HCT116 (cell line): ENCODE data around the gene XPO1. TPM values are rescaled to one million over a fixed set of nuclear protein-coding genes. Genes with fewer than 3 reads are reported as not detected.

Experiments used
- ATAC-seq: fragments of 200-7000 bp; cut with Tn5 transposase; 2 replicates; pipeline ENCODE4 v1.9.1; 2020; ENCODE audit warnings: mild to moderate bottlenecking, moderate library complexity
- BruUV-seq: library from RNA; stranded (reverse); fragments of 400-500 nt; replicated peaks from 2 replicates; lab custom pipeline; 2021; lab: Mats Ljungman, UMichigan
- CTCF ChIA-PET: fragments of 300-600 bp; sonication (Branson Sonifier 250); formaldehyde crosslinking; loops from one replicate; lab custom pipeline; 2021; ENCODE audit warnings: antibody characterized with exemption; lab: Charles Lee
- POLR2A ChIA-PET: fragments of 300-600, 350-600 bp; sonication (Branson Sonifier 250); formaldehyde crosslinking; loops from one replicate; lab custom pipeline; 2021; ENCODE audit warnings: antibody characterized with exemption; lab: Charles Lee
- RAD21 ChIA-PET, 2 experiments: fragments of 300-600 bp; sonication (Branson Sonifier 250); formaldehyde crosslinking; loops; one replicate each; lab custom pipeline; 2023; ENCODE audit warnings: low total read pairs in 2 of 2; ENCODE audit not compliant: uncharacterized antibody in 2 of 2, unreplicated experiment in 2 of 2, low non-redundant PET in 1 of 2; lab: Charles Lee
- DNase-seq: peaks from one replicate; pipeline ENCODE4 v3.0.0-alpha.2; 2010; ENCODE audit warnings: low read depth, low spot score
- H2AFZ ChIP-seq: fragments of 200-600 bp; shearing (Covaris generic), sonication (generic); 2 replicates; pipeline ENCODE4 v1.6.1; 2017; ENCODE audit warnings: low read depth, mixed run types, mixed read lengths, antibody characterized with exemption, low read length; ENCODE audit not compliant: poor library complexity, severe bottlenecking
- H3K27ac ChIP-seq: 2 replicates; pipeline ENCODE4 v1.5.1; 2012; ENCODE audit warnings: low read depth, low read length
- H3K27me3 ChIP-seq: fragments of 200-600 bp; sonication (generic); 2 replicates; pipeline ENCODE4 v1.6.1; 2016; ENCODE audit warnings: mixed run types, low read length, mixed read lengths; ENCODE audit not compliant: insufficient read depth
- H3K36me3 ChIP-seq, 2 experiments: fragments of 200-500 bp in 1 of 2; fragments of 200-600 bp in 1 of 2; sonication (Bioruptor generic) in 1 of 2; sonication (generic) in 1 of 2; 2 replicates each; pipeline versions ENCODE4 v1.5.1 to v1.6.1; 2014 to 2016; ENCODE audit warnings: low read length in 2 of 2, inconsistent platforms in 1 of 2, mixed read lengths in 1 of 2, mixed run types in 1 of 2; ENCODE audit not compliant: insufficient read depth in 2 of 2, control insufficient read depth in 1 of 2
- H3K4me1 ChIP-seq, 2 experiments: fragments of 200-600 bp in 1 of 2; sonication (generic) in 1 of 2; 2 replicates each; pipeline versions ENCODE4 v1.5.1 to v1.6.1; 2012 to 2017; ENCODE audit warnings: low read length in 2 of 2, inconsistent platforms in 1 of 2, mild to moderate bottlenecking in 1 of 2, mixed read lengths in 1 of 2, mixed run types in 1 of 2, moderate library complexity in 1 of 2; ENCODE audit not compliant: insufficient read depth in 2 of 2, control insufficient read depth in 1 of 2
- H3K4me2 ChIP-seq: fragments of 200-600 bp; sonication (generic); 2 replicates; pipeline ENCODE4 v1.6.1; 2017; ENCODE audit warnings: mixed run types, low read length, mixed read lengths
- H3K4me3 ChIP-seq, 2 experiments: fragments of 200-600 bp in 1 of 2; sonication (generic) in 1 of 2; replicated peaks in 1 of 2; 2 replicates each; pipeline ENCODE4 v1.5.1; 2011 to 2016; ENCODE audit warnings: low read length in 2 of 2, control low read depth in 1 of 2, low read depth in 1 of 2, mild to moderate bottlenecking in 1 of 2, mixed read lengths in 1 of 2, mixed run types in 1 of 2
- H3K79me2 ChIP-seq: fragments of 200-600 bp; sonication (generic); 2 replicates; pipeline ENCODE4 v1.6.1; 2017; ENCODE audit warnings: mild to moderate bottlenecking, mixed run types, low read length, moderate library complexity, mixed read lengths; ENCODE audit not compliant: insufficient read depth
- H3K9ac ChIP-seq: fragments of 200-600 bp; sonication (generic); 2 replicates; pipeline ENCODE4 v1.6.1; 2016; ENCODE audit warnings: low read length, mixed read lengths
- H3K9me2 ChIP-seq: fragments of 200-600 bp; sonication (generic), shearing (Covaris generic); 2 replicates; pipeline ENCODE4 v1.6.1; 2017; ENCODE audit warnings: mixed run types, mild to moderate bottlenecking, moderate library complexity; ENCODE audit not compliant: insufficient read depth
- H3K9me3 ChIP-seq, 2 experiments: fragments of 200-500 bp in 1 of 2; fragments of 200-600 bp in 1 of 2; sonication (Bioruptor generic) in 1 of 2; sonication (generic) in 1 of 2; 2 replicates each; pipeline ENCODE4 v1.6.1; 2014 to 2017; ENCODE audit warnings: low read length in 2 of 2, mixed read lengths in 2 of 2, inconsistent platforms in 1 of 2, low read depth in 1 of 2, mild to moderate bottlenecking in 1 of 2, mixed run types in 1 of 2, moderate library complexity in 1 of 2; ENCODE audit not compliant: control insufficient read depth in 1 of 2, insufficient read depth in 1 of 2
- H4K20me1 ChIP-seq: fragments of 200-600 bp; sonication (generic), shearing (Covaris generic); 2 replicates; pipeline ENCODE4 v1.6.1; 2017; ENCODE audit warnings: mixed run types, mild to moderate bottlenecking, moderate library complexity; ENCODE audit not compliant: insufficient read depth
- CEBPB ChIP-seq: IDR thresholded peaks from 2 replicates; pipeline ENCODE4 v1.6.1; 2012; ENCODE audit warnings: low read depth
- ELF1 ChIP-seq: IDR thresholded peaks from 2 replicates; pipeline ENCODE4 v1.6.1; 2012; ENCODE audit warnings: low read depth, borderline replicate concordance
- EZH2 ChIP-seq: fragments of 200-600 bp; sonication (generic); IDR thresholded peaks from 2 replicates; pipeline ENCODE4 v1.6.1; 2017; ENCODE audit warnings: antibody characterized with exemption, mixed run types
- EZH2phosphoT487 ChIP-seq: fragments of 200-600 bp; IDR thresholded peaks from 2 replicates; pipeline ENCODE4 v1.6.1; 2018; ENCODE audit warnings: antibody characterized with exemption, borderline replicate concordance
- JUND ChIP-seq: IDR thresholded peaks from 2 replicates; pipeline ENCODE4 v1.6.1; 2012
- POLR2A ChIP-seq: IDR thresholded peaks from 2 replicates; pipeline ENCODE4 v1.7.0; 2011; ENCODE audit warnings: borderline replicate concordance; ENCODE audit not compliant: insufficient read depth, insufficient read length; ENCODE audit errors: extremely low read depth
- POLR2AphosphoS5 ChIP-seq: IDR thresholded peaks from 2 replicates; pipeline ENCODE4 v1.6.1; 2011; ENCODE audit warnings: mild to moderate bottlenecking, low read depth, low read length, moderate library complexity
- RAD21 ChIP-seq: IDR thresholded peaks from 2 replicates; pipeline ENCODE4 v1.6.1; 2012; ENCODE audit warnings: low read depth, mild to moderate bottlenecking
- REST ChIP-seq: IDR thresholded peaks from 2 replicates; pipeline ENCODE4 v1.6.1; 2012; ENCODE audit warnings: low read depth
- SIN3A ChIP-seq: IDR thresholded peaks from 2 replicates; pipeline ENCODE4 v1.6.1; 2012; ENCODE audit warnings: low read depth
- SP1 ChIP-seq: IDR thresholded peaks from 2 replicates; pipeline ENCODE4 v1.6.1; 2012; ENCODE audit warnings: low read depth
- SRF ChIP-seq: IDR thresholded peaks from 2 replicates; pipeline ENCODE4 v1.6.1; 2012; ENCODE audit warnings: low read depth
- TCF7L2 ChIP-seq: IDR thresholded peaks from 2 replicates; pipeline ENCODE4 v1.7.0; 2011; ENCODE audit warnings: borderline replicate concordance, inconsistent platforms; ENCODE audit not compliant: insufficient read depth, insufficient read length; ENCODE audit errors: extremely low read depth
- ZBTB33 ChIP-seq: IDR thresholded peaks from 2 replicates; pipeline ENCODE4 v1.6.1; 2011; ENCODE audit warnings: mild to moderate bottlenecking, low read length, moderate library complexity; ENCODE audit not compliant: insufficient replicate concordance; ENCODE audit errors: extremely low read depth
- ZNF274 ChIP-seq: fragments of 200-500 bp; sonication (Bioruptor generic); IDR thresholded peaks from 2 replicates; pipeline ENCODE4 v1.6.1; 2014; ENCODE audit warnings: mild to moderate bottlenecking, low read depth, low read length, inconsistent platforms
- intact Hi-C: fragments of 100-400 bp; cut with micrococcal nuclease; formaldehyde crosslinking; loops from 2 replicates; pipeline ENCODE4 v1.10.0; 2022
- total RNA-seq: library from RNA; stranded (reverse); gene quantifications from one replicate; pipeline ENCODE4 v1.2.1, GENCODE V29; 2021; ENCODE audit not compliant: unreplicated experiment
- TF ChIP-seq, protein P1 (sequence below): IDR thresholded peaks from 2 replicates; pipeline ENCODE4 v1.6.1; 2012

Gene XPO1
- total RNA-seq, 1 experiment from 2014 or later, result 184 TPM

GRCh38 chr2:61443342-61444041 lies 94.7 kb downstream of the XPO1 start:
- DNase-seq (no peak), ATAC-seq (no peak)
- H3K9me3 ChIP-seq, result no peaks in the 10 kb centered on the region
- ChIA-PET CTCF (no interaction called here), RAD21 (no interaction called here), POLR2A (no interaction called here)
- intact Hi-C loops, result no loop called here
- no peak overlapping the region for H3K9ac ChIP-seq
- H3K4me2 ChIP-seq, result no peak overlapping the region
- peaks cover 14% of the 10 kb centered on the region; the same call in 1 of the 2 replicates for H4K20me1 ChIP-seq
- H2AFZ ChIP-seq, result no peak overlapping the region
- H3K9me2 ChIP-seq, result no peaks in the 10 kb centered on the region
- no peaks in the 10 kb centered on the region for H3K27me3 ChIP-seq
- BruUV-seq, result no TSS peak
- H3K4me1 ChIP-seq, result peaks cover 2 to 10% of the 10 kb centered on the region in 2 experiments; a peak in 1 of 4 replicates
- TF ChIP-seq, protein P1, sequence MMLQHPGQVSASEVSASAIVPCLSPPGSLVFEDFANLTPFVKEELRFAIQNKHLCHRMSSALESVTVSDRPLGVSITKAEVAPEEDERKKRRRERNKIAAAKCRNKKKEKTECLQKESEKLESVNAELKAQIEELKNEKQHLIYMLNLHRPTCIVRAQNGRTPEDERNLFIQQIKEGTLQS, result no peak
- no peak for TF ChIP-seq SRF
- TF ChIP-seq TCF7L2, result no peak
- no peak for TF ChIP-seq POLR2A
- TF ChIP-seq ELF1, result no peak
- no peak for TF ChIP-seq ZBTB33
- no peak for TF ChIP-seq RAD21
- TF ChIP-seq JUND, result no peak
- no peak for TF ChIP-seq ZNF274
- TF ChIP-seq EZH2phosphoT487, result no peak
- no peak for TF ChIP-seq CEBPB
- no peak for TF ChIP-seq REST
- TF ChIP-seq SP1, result no peak
- no peak for TF ChIP-seq SIN3A
- TF ChIP-seq EZH2, result no peak
- no peak for TF ChIP-seq POLR2AphosphoS5
- 0 out of 4 replicates have a peak, but pooled peaks cover 0 to 3% of the 10 kb centered on the region in 2 experiments for H3K36me3 ChIP-seq
- no peak overlapping the region for H3K27ac ChIP-seq
- peaks cover 98% of the 10 kb centered on the region for H3K79me2 ChIP-seq
- H3K4me3 ChIP-seq, result no peak overlapping the region
